ENCODE data around the gene RHBDL3. TPM values are rescaled to one million over a fixed set of nuclear protein-coding genes. Genes with fewer than 3 reads are reported as not detected.

RHBDL3 gene
- total RNA-seq, 1 experiment from 2014 or later: 0.80 TPM

DNA sequence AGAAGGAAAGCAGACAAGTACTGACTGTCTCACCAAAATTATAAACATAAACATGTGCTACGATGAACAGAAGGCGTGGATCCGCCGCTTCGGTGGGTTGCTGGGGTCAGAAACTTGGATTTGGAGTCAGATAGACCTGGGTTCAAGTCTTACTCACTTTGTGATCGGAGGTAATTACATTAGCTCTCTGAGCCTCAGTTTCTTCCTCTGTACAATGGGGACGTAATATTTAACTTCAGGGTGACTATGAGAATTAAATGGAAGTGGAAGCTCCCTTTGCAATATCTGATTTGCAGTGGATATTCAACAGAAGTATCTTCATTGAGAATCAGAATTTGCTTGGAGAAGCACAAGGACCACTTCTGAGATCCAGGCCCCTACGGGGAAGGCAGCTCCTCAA lies 6.2 kb downstream of the RHBDL3 start:
- POLR2A ChIA-PET (ENCODE audit: low non-redundant PET): no interaction called here
- CTCF ChIA-PET: no interaction called here
- Histone ChIP-seq H3K9me3 (ENCODE audit: low read depth, low read length, poor library complexity, severe bottlenecking) (no peaks in the 10 kb centered on the region), H3K4me1 (ENCODE audit: insufficient read depth, low read length, poor library complexity, severe bottlenecking) (no peaks in the 10 kb centered on the region), H3K4me3 (ENCODE audit: low read depth, low read length, poor library complexity, severe bottlenecking) (no peak overlapping the region), H3K36me3 (ENCODE audit: insufficient read depth, low read length, poor library complexity, severe bottlenecking) (no peaks in the 10 kb centered on the region), H3K27ac (ENCODE audit: low read depth, low read length, poor library complexity, severe bottlenecking) (no peak overlapping the region), H3K27me3 (replicated peaks; ENCODE audit: insufficient read depth, low read depth, low read length, poor library complexity) (peaks cover 6% of the 10 kb centered on the region)
- BruUV-seq (replicated peaks): no TSS peak
- no peak for TF ChIP-seq EZH2 (IDR thresholded peaks at IDR 0.05; ENCODE audit: borderline replicate concordance, low read depth, low read length, poor library complexity, severe bottlenecking)
- TF ChIP-seq, protein P1, sequence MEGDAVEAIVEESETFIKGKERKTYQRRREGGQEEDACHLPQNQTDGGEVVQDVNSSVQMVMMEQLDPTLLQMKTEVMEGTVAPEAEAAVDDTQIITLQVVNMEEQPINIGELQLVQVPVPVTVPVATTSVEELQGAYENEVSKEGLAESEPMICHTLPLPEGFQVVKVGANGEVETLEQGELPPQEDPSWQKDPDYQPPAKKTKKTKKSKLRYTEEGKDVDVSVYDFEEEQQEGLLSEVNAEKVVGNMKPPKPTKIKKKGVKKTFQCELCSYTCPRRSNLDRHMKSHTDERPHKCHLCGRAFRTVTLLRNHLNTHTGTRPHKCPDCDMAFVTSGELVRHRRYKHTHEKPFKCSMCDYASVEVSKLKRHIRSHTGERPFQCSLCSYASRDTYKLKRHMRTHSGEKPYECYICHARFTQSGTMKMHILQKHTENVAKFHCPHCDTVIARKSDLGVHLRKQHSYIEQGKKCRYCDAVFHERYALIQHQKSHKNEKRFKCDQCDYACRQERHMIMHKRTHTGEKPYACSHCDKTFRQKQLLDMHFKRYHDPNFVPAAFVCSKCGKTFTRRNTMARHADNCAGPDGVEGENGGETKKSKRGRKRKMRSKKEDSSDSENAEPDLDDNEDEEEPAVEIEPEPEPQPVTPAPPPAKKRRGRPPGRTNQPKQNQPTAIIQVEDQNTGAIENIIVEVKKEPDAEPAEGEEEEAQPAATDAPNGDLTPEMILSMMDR (conservative IDR thresholded peaks at IDR 0.05; ENCODE audit: low read depth, low read length): no peak
- intact Hi-C loops (cut with micrococcal nuclease; ENCODE audit: unreplicated experiment): no loop called here
- DNase-seq (ENCODE audit: low spot score): no peak

DNA sequence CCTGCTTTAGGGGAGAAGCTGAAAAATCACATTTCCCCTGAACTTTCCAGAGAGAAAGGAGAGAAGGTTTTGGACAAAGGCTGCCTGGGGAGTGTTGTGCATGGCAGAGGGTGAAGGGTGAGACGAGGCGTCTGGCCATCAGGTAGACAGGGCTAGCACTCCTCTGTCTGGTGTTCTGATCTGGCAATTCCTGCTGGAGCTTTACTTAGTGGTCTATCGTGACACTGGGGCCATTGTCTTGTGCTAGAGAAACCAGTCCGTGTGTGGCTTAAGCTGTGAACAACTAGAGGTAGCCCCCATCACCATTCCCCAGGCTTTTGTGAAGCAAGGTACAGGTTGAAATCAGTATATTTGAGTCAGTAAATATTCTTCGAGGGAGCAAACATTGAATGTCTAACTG lies 8.5 kb downstream of the RHBDL3 start:
- CTCF ChIA-PET: no interaction called here
- H3K27ac ChIP-seq (ENCODE audit: low read depth, low read length, poor library complexity, severe bottlenecking): no peak overlapping the region
- BruUV-seq (replicated peaks): no TSS peak
- intact Hi-C loops (cut with micrococcal nuclease; ENCODE audit: unreplicated experiment): no loop called here
- POLR2A ChIA-PET (ENCODE audit: low non-redundant PET): no interaction called here
- H3K36me3 ChIP-seq (ENCODE audit: insufficient read depth, low read length, poor library complexity, severe bottlenecking): no peaks in the 10 kb centered on the region
- no peak for TF ChIP-seq EZH2 (IDR thresholded peaks at IDR 0.05; ENCODE audit: borderline replicate concordance, low read depth, low read length, poor library complexity, severe bottlenecking)
- TF ChIP-seq, protein P1 (conservative IDR thresholded peaks at IDR 0.05; ENCODE audit: low read depth, low read length): no peak
- no peaks in the 10 kb centered on the region for H3K27me3 ChIP-seq (replicated peaks; ENCODE audit: insufficient read depth, low read depth, low read length, poor library complexity)
- no peak for DNase-seq (ENCODE audit: low spot score)
- no peaks in the 10 kb centered on the region for H3K9me3 ChIP-seq (ENCODE audit: low read depth, low read length, poor library complexity, severe bottlenecking)
- no peak overlapping the region for H3K4me3 ChIP-seq (ENCODE audit: low read depth, low read length, poor library complexity, severe bottlenecking)
- H3K4me1 ChIP-seq (ENCODE audit: insufficient read depth, low read length, poor library complexity, severe bottlenecking): no peaks in the 10 kb centered on the region

DNA sequence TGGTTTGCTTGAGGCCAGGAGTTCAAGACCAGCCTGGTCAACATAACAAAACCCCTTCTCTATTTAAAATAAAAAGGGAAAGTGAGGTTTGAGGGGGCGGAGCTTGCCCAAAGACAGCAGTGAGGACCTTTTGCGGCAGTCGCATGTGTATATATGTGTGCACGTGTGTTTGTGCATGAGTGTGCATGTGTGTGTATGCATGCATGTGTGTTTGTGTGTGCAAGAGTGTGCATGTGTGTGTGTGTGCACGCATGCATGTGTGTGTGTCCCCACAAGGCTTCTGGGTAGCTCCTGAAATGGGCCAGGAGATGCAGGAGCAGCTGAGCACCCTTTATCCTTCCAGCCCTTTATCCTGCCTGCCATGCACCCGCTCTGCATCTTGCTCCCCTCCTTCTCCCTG lies 9.0 kb downstream of the RHBDL3 start:
- DNase-seq (ENCODE audit: low spot score): no peak
- BruUV-seq (replicated peaks): no TSS peak
- no peaks in the 10 kb centered on the region for H3K27me3 ChIP-seq (replicated peaks; ENCODE audit: insufficient read depth, low read depth, low read length, poor library complexity)
- H3K9me3 ChIP-seq (ENCODE audit: low read depth, low read length, poor library complexity, severe bottlenecking): no peaks in the 10 kb centered on the region
- ChIA-PET POLR2A (ENCODE audit: low non-redundant PET) (no interaction called here), CTCF (no interaction called here)
- H3K4me1 ChIP-seq (ENCODE audit: insufficient read depth, low read length, poor library complexity, severe bottlenecking): no peaks in the 10 kb centered on the region
- no peak overlapping the region for H3K4me3 ChIP-seq (ENCODE audit: low read depth, low read length, poor library complexity, severe bottlenecking)
- TF ChIP-seq, protein P1 (conservative IDR thresholded peaks at IDR 0.05; ENCODE audit: low read depth, low read length): no peak
- TF ChIP-seq EZH2 (IDR thresholded peaks at IDR 0.05; ENCODE audit: borderline replicate concordance, low read depth, low read length, poor library complexity, severe bottlenecking): no peak
- H3K36me3 ChIP-seq (ENCODE audit: insufficient read depth, low read length, poor library complexity, severe bottlenecking): no peaks in the 10 kb centered on the region
- H3K27ac ChIP-seq (ENCODE audit: low read depth, low read length, poor library complexity, severe bottlenecking): no peak overlapping the region
- intact Hi-C loops (cut with micrococcal nuclease; ENCODE audit: unreplicated experiment): no loop called here

Measured in A673 (cell line).